NCI-H774 (cell line): Measurements from ENCODE around the gene CPAMD8.
"Not testable (repeated sequence)": the region's sequence is repeated elsewhere in the genome, so short reads cannot be mapped to it uniquely, and the experiment has no call there.

Source experiments
- DNase-seq: peaks from one replicate; lab custom pipeline; 2025; lab: John Stamatoyannopoulos, UW

Gene CPAMD8

GRCh38 chr19:17001603-17002183 lies 24.9 kb downstream of the CPAMD8 start:
- DNase-seq, result no peak

- DNase-seq, result no peak
Observed at GRCh38 chr19:16998635-16999194, 27.9 kb downstream of the CPAMD8 start.

GRCh38 chr19:16996838-16997490 lies 29.6 kb downstream of the CPAMD8 start:
- not testable (repeated sequence) for DNase-seq

- DNase-seq, result no peak
Observed at GRCh38 chr19:16988661-16989060, 37.9 kb downstream of the CPAMD8 start.

GRCh38 chr19:16985403-16985802 lies 41.2 kb downstream of the CPAMD8 start:
- no peak for DNase-seq

GRCh38 chr19:16982586-16982985 lies 44.0 kb downstream of the CPAMD8 start:
- DNase-seq, result not testable (repeated sequence)

- DNase-seq, result no peak
Observed at GRCh38 chr19:16978839-16979802, 47.5 kb downstream of the CPAMD8 start.

- DNase-seq, result no peak
Observed at GRCh38 chr19:16978156-16978555, 48.5 kb downstream of the CPAMD8 start.

- DNase-seq, result no peak
Observed at GRCh38 chr19:16977306-16977705, 49.3 kb downstream of the CPAMD8 start.

GRCh38 chr19:16976446-16976845 lies 50.2 kb downstream of the CPAMD8 start:
- peak; percentile 24 for DNase-seq

- no peak for DNase-seq
Observed at GRCh38 chr19:16970821-16971220, 55.8 kb downstream of the CPAMD8 start.

GRCh38 chr19:16969135-16969534 lies 57.5 kb downstream of the CPAMD8 start:
- no peak for DNase-seq

- not testable (repeated sequence) for DNase-seq
Observed at GRCh38 chr19:16960996-16961822, 65.4 kb downstream of the CPAMD8 start.

- not testable (repeated sequence) for DNase-seq
Observed at GRCh38 chr19:16958277-16958676, 68.3 kb downstream of the CPAMD8 start.

- no peak for DNase-seq
Observed at GRCh38 chr19:16957855-16958254, 68.8 kb downstream of the CPAMD8 start.

- no peak for DNase-seq
Observed at GRCh38 chr19:16957151-16957701, 69.4 kb downstream of the CPAMD8 start.

- no peak for DNase-seq
Observed at GRCh38 chr19:16955161-16955560, 71.4 kb downstream of the CPAMD8 start.

- DNase-seq, result no peak
Observed at GRCh38 chr19:16952046-16952445, 74.6 kb downstream of the CPAMD8 start.

- no peak for DNase-seq
Observed at GRCh38 chr19:16951529-16951928, 75.1 kb downstream of the CPAMD8 start.

- no peak for DNase-seq
Observed at GRCh38 chr19:16949496-16950023, 77.0 kb downstream of the CPAMD8 start.
